ENCODE results near the gene C10orf67.
"Not testable (repeated sequence)": the region's sequence is repeated elsewhere in the genome, so short reads cannot be mapped to it uniquely, and the experiment has no call there.

Gene C10orf67

DNA sequence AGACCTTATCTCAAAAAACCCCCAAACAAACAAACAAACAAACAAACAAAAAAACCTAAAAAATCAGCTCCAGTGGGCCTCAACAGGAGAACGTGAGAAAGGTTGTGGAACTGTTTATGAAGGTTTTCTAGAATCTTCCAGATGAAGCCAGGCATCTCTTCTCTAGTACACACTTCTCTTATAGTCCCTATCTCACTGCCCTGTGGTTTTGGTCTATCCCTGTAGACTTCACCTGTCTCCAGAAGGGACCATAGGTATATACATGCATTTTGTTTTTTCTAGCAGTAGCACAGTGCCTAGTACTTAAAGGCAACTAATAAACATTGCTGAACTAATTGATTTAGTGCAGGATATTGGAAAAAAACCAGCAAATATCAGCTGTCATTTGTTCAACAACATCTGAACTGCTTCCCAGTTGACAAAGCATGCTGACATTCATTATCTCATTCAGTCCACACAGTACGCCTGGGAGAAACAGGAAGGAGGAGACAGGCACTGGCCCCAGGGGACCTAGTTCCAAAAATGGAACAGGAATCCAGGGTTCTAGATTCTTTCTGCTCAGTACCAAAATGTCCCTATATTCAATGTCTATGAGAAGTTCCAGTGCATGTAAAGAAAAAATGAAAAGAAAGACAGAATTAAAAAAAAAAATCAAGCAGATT is 59.8 kb downstream of the C10orf67 start:
- TF ChIP-seq ZNF274 (IDR thresholded peaks at IDR 0.05; ENCODE audit: low read depth, low read length) = no peak
- H3K4me3 ChIP-seq (ENCODE audit: low read length) = no peak overlapping the region

DNA sequence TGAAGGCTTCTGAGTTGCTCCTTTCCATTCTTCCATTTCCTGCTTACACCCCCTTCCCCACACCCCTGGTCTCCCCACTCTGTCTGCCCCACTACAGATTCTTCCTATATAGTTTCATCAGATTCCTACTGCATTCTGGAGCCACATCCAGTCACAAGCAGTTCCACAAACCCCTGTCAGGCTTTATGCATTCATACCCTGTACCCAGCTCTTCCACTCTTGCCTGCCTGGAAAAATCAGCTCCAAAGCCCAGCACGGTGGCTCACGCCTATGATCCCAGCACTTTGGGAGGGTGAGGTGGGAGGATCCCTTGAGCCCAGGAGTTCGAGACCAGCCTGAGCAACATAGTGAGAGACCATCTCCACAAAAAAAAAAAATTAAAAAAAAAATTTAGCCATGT is 60.4 kb downstream of the C10orf67 start:
- TF ChIP-seq ZNF274 (IDR thresholded peaks at IDR 0.05; ENCODE audit: low read depth, low read length) = no peak
- no peak overlapping the region for H3K4me3 ChIP-seq (ENCODE audit: low read length)

DNA sequence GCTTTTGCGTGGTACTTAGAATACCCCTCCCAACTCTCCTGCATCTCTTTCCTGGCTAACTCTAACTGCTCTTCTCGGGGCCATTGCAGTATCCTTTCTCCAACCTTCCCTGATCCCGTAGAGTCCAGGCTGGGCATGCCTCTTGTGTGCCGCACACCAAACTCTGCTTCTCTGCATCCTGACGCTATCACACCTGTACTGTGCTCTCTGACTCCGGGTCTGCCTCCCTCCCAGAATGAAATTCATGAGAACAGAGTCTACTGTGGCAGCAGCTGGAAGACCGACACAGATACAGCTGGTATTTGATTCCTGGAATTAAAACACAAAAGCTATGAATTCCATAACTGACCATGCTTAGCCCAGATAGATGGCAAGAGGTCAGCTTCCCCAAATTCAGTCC is 60.9 kb downstream of the C10orf67 start:
- no peak overlapping the region for H3K4me3 ChIP-seq (ENCODE audit: low read length)
- TF ChIP-seq ZNF274 (IDR thresholded peaks at IDR 0.05; ENCODE audit: low read depth, low read length) = no peak

DNA sequence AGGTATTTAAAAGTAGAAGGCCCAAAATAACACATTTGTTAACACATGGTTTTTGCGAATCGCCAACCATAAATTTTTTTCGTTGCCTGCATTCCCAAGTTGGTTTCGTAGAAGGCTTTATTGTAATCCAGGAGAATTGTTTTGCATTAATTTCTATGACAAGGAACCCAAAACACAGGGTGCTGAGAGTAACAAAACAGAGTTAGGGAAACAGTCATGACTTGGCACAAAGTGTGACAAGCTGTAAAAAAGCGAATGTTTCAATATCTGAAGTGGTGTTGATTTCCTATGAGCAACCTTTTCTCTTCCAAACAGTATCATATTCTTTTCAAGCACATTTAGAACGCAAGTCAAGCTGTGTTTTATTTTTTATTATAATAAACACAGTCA is 63.6 kb downstream of the C10orf67 start:
- H3K4me3 ChIP-seq (ENCODE audit: low read length) = no peak overlapping the region
- no peak for TF ChIP-seq ZNF274 (IDR thresholded peaks at IDR 0.05; ENCODE audit: low read depth, low read length)

DNA sequence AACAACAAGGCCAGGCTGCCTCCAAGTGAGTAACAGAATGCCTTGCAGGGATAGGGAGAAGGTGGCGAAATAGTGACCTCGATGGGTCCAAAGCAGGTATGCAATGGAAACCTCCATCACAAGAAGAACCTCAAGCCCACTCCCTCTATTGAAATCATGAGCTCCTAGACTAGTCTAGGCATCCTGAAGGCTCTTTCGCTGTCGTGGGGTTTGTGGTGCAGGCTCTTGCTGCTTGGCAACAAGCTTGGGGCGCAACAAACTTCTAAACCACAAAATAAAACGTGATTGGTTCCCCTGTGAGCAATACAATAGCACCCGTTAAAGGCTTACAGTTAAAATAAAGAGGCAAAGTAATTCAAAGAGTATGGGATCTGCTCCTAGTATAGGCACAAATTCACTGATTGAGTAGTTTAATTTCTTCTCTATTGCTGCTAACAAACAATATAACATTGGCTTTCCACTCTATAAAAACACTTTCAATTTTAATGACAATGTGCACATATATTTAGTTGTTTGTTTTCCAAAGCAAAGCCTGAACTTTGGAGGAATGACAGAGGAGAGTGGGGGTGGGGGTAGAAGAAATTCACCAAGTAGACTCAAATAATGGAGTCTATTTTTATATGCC is 64.1 kb downstream of the C10orf67 start:
- H3K4me3 ChIP-seq (ENCODE audit: low read length) = no peak overlapping the region
- no peak for TF ChIP-seq ZNF274 (IDR thresholded peaks at IDR 0.05; ENCODE audit: low read depth, low read length)

DNA sequence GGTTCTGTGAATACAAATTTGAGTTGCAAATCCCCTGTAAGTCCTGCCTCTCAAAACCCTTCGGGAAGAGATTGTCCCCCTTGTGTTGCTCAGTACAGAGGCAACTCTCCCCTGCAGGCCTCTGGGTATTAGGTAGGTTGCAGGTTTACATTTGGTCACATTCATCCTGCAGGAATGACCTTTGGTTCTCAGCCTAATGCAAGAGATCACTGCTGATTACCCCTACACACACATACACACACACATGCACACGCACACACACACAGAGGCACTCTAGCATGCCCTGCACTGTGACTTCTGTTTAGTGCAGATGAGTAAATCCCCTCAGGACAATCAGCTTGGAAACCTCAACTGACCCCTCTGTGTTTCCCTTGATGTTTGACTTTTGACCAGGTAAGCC is 69.2 kb downstream of the C10orf67 start:
- H3K4me3 ChIP-seq (ENCODE audit: low read length) = no peak overlapping the region
- no peak for TF ChIP-seq ZNF274 (IDR thresholded peaks at IDR 0.05; ENCODE audit: low read depth, low read length)

DNA sequence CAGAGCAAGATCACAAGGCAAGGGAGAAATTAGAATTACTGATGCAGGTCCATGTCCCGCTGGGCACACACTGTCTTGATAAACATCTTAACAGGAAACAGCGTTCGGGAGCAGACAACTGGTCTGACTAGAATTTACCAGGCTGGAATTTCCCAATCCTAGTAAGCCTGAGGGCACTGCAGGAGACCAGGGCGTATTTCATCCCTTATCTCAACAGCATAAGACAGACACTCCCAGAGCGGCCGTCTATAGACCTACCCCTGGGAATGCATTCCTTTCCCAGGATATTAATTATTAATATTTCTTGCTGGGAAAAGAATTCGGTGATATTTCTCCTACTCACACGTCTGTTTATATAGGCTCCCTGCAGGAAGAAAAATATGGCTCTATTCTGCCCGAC is 70.4 kb downstream of the C10orf67 start:
- H3K4me3 ChIP-seq (ENCODE audit: low read length) = not testable (repeated sequence)

DNA sequence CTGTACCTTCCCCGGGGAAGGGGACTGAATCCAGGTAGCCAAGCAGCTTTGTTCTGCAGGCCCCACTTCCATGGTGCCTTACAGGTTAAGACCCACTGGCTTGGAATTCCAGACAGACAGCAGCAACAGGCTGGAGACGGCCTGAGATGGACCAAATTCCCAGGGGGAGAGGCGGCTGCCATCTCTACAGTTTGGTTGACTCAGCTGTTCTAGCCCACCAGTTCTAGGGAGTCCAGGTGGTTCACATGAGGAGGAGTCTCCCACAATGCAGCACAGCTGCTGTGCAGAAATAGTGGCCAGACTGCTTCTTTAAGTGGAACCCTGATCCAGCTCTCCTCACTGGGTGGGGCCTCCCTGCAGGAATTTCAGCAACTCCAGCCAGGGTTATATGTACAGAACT is 74.1 kb downstream of the C10orf67 start:
- TF ChIP-seq ZNF274 (IDR thresholded peaks at IDR 0.05; ENCODE audit: low read depth, low read length) = no peak
- H3K4me3 ChIP-seq (ENCODE audit: low read length) = no peak overlapping the region

DNA sequence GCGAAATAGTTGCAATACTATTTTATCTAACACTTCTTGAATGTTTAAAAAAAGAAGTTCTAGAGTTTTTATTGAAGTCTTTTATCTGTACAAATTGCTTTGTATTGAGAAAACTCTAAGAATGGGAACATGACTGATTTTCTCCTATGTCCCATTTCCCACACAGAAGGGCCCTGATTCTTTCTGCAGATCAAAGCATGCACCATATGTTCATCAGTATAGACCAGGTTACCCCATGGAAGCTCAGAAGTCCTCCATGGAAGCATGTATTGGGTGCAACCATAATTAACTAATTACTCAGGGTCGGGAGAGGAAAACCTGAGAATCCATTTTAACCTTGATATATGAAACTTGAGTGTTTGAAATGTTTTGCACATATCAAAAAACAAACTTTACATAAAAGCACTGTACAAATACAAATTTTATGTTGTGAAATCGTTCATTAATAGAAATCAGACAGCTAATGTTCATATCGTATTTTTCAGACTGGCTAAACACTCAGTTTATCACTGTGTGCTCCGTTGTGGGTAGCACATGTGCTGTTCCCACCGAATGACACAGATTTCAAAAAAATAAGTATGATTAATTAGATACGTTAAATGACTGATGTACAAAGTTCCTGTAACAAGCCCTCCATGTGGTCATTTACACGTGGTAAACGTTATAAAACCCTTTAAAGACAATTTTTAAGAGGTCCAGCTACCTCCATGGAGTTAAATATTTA is 81.0 kb downstream of the C10orf67 start:
- no peak overlapping the region for H3K4me3 ChIP-seq (ENCODE audit: low read length)
- TF ChIP-seq ZNF274 (IDR thresholded peaks at IDR 0.05; ENCODE audit: low read depth, low read length) = no peak

DNA sequence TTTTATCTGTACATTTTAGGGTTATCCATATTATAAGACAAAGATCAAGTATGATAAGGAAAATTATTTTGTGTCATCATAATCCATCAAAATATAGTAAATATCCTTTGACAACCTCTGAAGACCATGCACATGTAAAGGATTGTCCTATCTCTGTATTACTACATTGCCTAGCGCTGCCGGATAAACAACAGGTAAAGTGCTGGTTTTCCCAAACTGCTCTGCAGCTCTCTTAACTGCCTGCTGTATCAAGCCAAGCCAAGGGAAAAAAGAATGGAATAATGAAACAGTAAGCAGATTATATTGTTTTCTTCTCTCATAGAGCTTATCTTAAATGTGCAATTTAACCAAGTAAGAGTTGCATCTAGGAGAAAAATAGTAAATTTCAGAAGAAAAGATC is 81.7 kb downstream of the C10orf67 start:
- TF ChIP-seq ZNF274 (IDR thresholded peaks at IDR 0.05; ENCODE audit: low read depth, low read length) = no peak
- H3K4me3 ChIP-seq (ENCODE audit: low read length) = no peak overlapping the region

DNA sequence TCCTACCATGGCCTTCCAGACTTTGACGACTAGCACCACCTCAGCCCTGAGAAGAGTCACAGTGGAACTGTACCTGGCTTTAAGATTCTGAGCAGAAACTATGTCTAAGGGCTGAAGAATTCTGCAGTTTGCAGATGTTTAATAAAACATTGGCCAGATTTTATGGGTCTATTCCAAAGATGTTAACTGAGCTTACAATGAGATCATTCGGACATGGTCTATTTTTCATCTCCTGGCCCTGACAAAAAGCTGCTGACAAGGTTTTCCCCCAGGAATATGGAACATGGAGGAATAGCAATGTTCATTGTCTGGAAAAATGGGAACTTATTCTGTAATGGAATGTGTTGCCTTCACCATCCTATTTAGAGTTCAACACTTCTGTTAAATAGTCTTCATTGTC is 86.1 kb downstream of the C10orf67 start:
- no peak overlapping the region for H3K4me3 ChIP-seq (ENCODE audit: low read length)
- TF ChIP-seq ZNF274 (IDR thresholded peaks at IDR 0.05; ENCODE audit: low read depth, low read length) = no peak

DNA sequence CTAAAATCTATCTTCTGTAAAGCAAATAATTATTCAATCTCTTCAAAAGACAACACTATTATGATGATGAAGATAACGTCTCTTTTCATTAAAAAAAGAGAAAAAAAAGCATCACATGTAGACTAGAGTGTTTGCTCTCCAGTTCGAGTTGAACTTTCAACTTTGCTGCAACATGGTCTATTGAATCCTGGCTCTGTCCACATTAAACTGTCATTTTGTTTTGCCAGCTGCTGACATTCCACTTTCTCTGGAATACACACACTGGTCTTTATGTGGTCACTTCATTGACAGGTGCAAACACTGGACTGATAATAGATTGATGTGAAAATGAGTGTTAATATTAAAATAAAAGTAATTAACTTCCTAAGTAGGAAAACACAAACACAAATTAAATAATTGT is 90.8 kb downstream of the C10orf67 start:
- TF ChIP-seq ZNF274 (IDR thresholded peaks at IDR 0.05; ENCODE audit: low read depth, low read length) = no peak
- H3K4me3 ChIP-seq (ENCODE audit: low read length) = no peak overlapping the region

DNA sequence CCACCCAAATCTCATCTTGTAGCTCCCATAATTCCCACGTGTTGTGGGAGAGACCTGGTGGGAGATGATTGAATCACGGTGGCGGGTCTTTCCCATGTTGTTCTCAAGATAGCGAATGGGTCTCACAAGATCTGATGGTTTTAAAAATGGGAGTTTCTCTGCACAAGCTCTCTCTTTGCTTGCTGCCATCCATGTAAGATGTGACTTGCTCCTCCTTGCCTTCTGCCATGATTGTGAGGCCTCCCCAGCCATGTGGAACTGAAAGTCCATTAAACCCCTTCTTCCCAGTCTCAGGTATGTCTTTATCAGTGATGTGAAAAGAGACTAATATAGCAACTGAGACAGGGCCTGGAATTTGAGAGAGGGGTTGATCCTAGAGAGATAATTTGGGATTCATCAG is 91.7 kb downstream of the C10orf67 start:
- not testable (repeated sequence) for H3K4me3 ChIP-seq (ENCODE audit: low read length)

DNA sequence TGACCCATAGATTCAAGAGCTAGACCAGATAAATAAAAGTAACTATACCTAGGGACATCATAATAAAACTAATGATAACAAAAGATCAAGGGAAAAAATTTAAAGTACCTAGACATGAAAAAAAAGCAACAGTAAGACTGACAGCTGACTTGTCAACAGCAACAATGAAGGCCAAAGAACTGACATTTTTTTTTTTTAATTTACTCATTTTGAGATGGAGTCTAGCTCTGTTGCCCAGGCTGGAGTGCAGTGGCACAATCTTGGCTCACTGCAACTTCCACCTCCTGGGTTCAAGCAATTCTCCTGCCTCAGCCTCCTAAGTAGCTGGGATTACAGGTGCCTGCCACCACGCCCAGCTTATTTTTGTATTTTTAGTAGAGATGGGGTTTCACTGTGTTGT is 102.8 kb downstream of the C10orf67 start:
- H3K4me3 ChIP-seq (ENCODE audit: low read length) = not testable (repeated sequence)

DNA sequence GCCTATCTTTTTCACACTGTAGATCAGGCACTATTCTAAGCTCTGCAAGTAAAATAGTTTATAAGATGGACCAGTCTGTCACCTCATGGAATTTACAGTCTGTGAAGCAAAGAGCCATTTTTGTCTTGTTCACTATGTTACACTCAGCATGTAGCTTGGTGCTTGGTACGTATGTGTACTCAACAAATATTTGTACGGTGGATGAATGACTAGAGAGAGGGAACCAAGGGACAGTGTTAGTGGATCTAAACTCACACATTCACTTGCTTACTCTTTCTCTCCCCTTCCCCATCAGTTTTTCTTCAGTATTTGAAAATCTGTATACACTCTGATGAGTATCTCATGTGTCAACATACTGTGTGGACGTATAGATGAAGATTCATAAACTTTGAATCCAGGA is 106.6 kb downstream of the C10orf67 start:
- H3K4me3 ChIP-seq (ENCODE audit: low read length) = no peak overlapping the region
- TF ChIP-seq ZNF274 (IDR thresholded peaks at IDR 0.05; ENCODE audit: low read depth, low read length) = no peak
